G401.6 (cell line): ENCODE measurements around the gene FITM2.

Experiments used
- FAIRE-seq: peaks from 2 replicates; lab custom pipeline; 2012; peaks lifted over from hg19 to GRCh38; lab: Jason Lieb, UNC

Gene FITM2

GRCh38 chr20:44279228-44279627 is 31.8 kb downstream of the FITM2 start:
- no peak for FAIRE-seq

- no peak for FAIRE-seq
These were observed 36.5 kb downstream of the FITM2 start for GRCh38 chr20:44274303-44275017.

GRCh38 chr20:44273231-44274215 is 37.5 kb downstream of the FITM2 start:
- FAIRE-seq, result no peak

GRCh38 chr20:44271915-44272663 is 38.9 kb downstream of the FITM2 start:
- no peak for FAIRE-seq

GRCh38 chr20:44268802-44269201 is 42.2 kb downstream of the FITM2 start:
- FAIRE-seq, result no peak

- FAIRE-seq, result no peak
These were observed 46.7 kb downstream of the FITM2 start for GRCh38 chr20:44264287-44264686.

GRCh38 chr20:44258226-44258890 is 52.6 kb downstream of the FITM2 start:
- no peak for FAIRE-seq

GRCh38 chr20:44256961-44257360 is 54.0 kb downstream of the FITM2 start:
- no peak for FAIRE-seq

GRCh38 chr20:44255942-44256341 is 55.1 kb downstream of the FITM2 start:
- FAIRE-seq, result no peak

- no peak for FAIRE-seq
These were observed 56.9 kb downstream of the FITM2 start for GRCh38 chr20:44254073-44254472.

GRCh38 chr20:44253528-44253927 is 57.5 kb downstream of the FITM2 start:
- no peak for FAIRE-seq
